GM19372 (cell line): ENCODE measurements around the gene ZNF525.
"Not testable (repeated sequence)": the region's sequence is repeated elsewhere in the genome, so short reads cannot be mapped to it uniquely, and the experiment has no call there.

Source experiments
- ATAC-seq: cut with Tn5 transposase; IDR thresholded peaks from one replicate; pipeline ENCODE4 v1.9.1; 2021; ENCODE audit warnings: mild to moderate bottlenecking, low read depth, moderate library complexity; ENCODE audit not compliant: unreplicated experiment

Gene ZNF525

DNA sequence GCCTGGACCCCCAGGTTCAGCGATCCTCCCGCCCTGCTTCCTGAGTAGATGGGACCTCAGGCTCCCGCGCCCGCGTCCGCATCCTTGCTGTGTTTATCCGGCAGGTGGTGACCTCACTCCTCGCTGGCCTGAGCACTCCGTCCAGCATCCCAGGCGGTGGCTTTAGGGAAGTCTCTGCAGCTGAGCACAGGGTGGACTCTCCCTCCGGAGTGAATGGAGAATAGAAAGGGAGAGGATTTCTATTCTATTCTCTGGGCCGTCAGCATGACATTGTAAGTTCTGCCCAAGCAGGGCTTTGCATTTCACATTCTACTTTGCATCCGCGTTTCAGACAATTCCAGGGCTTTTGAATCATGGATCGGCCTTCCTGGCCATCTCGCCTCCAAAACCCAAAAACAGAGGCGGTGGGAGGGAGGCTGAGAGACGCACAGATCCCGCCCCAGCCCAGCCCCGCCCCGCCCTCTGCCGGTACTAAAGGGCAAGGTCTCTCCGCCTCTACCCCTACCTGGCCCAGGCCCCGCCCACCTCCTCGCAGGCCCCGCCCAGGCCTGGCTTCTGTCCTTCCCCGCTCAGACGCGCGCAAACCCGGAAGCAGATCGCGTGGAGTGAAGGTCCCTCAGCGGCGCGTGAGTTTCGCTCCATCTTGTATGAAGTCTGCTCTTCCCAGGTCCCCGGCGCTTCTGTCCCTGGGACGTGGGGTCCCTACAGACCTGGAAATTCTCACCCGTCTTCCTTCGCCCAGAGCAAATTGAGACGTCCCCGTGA, at the start of gene ZNF525:
Gene ZNF525, plus strand, starts transcription at position 572 of the 765 bp plus-strand sequence. CDS start 6,577 bp downstream, outside the sequence.
- ATAC-seq, result peak; percentile 94

DNA sequence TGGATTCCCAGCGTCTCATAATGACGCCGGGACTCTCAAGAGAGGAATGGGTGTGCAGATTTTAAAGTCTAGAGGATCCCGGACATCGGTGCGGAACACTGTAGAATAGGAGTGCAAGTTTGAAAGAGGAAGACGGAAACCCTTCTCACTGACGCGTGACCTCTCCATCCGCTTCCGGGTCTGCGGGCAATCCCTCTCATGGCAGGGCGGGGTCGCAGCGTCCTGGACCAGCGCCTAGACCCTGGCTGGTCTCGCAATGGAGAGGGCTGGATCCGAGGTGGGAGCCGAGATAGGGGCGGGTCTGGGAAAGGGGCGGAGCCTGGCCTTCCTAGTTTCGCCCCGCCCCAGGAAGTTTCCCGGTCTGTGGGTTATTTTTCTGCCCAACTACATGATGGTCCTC, 36.5 kb upstream of the ZNF525 start:
- no peak for ATAC-seq

DNA sequence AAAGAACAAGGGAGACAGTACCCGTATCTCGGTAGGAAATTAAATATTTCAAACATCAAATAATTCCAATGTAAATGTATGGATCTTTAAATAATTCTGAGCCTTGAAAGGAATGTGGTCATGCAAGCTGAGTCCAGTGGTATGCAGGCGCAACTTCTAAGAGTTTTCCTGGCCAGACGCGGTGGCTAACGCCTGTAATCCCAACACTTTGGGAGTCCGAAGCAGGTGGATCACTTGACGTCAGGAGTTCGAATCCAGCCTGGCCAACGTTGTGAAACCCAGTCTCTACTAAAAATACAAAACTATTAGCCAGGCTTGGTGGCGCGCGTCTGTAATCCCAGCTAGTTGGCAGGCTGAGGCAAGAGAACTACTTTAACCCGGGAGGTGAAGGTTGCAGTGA, 33.0 kb upstream of the ZNF525 start:
- no peak for ATAC-seq

DNA sequence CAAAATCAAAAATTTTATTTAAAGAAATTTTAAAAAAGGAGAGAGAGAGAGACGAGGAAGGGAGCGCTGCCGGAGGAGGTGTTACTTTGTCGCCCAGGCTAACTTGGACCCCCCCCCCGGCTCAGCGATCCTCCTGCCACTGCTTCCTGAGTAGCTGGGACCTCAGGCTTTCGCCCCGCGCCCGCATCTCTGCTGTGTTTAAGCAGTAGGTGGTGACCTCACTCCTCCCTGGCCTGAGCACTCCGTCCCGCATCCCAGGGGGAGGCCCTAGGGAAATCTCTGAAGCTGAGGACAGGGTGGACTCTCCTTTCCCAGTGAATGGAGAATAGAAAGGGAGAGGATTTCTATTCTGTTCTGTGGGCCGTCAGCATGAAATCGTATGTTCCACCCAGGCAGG, 32.4 kb upstream of the ZNF525 start:
- peak; percentile 12 for ATAC-seq

DNA sequence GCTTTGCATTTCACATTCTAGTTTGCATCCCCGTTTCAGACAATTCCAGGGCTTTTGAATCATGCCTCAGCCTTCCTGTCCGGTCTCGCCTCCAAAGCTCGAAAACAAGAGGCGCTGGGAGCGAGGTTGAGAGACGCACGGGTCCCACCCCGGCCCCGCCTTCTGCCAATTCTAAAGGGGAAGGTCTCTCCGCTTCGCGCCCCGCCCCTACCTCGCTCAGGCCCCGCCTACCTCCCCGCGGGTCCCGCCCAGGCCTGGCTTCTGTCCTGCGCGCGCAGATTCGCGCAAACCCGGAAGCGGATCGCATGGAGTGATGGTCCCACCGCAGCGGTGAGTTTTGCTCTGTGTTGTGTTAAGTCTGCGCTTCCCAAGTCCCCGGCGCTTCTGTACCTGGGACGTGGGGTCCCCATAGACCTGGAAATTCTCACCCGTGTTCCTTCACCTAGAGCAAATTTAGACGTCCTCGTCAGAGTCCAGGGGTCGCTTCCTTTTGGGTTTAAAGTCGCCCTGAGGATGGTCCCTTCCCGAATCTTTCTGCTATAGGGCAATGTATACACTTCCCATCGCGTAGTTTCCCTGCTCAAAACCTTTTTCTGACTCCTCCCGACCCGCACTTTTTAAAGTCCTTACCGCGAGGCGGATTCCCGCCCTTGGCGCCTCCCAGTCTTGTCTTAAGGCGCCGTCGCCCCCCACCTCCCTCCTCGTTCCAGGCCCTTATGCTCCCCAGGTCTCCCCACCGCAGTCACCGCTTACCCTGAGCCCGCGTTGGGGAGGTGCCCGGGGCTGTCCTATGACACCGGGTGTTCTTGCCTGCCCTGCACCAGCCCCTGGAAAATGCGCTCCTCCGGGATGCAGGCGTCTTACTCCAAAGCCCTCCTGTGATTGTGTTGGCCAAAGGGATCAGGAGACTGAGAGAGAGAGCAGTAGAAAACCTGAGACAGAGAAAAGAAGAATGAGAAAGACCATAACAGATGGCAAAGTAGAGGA, 31.7 kb upstream of the ZNF525 start, which contains the start of gene ZNF845:
Gene ZNF845, plus strand, starts transcription at position 287 of the 987 bp plus-strand sequence. CDS start 7,559 bp downstream, outside the sequence.
- ATAC-seq, result peak; percentile 98

DNA sequence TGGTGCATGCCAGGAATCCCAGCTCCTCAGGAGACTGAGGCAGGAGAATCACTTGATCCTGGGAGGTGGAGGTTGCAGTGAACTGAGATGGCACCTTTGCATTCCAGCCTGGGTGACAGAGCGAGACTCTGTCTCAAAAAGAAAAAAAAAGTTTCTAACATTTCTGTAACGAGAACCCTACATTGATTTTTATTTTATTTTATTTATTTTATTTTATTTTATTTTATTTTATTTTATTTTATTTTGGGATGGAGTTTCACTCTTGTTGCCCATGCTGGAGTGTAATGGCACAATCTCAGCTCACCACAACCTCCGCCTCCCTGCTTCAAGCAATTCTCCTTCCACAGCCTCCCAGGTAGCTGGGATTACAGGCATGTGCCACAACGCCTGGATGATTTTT, 21.1 kb upstream of the ZNF525 start:
- not testable (repeated sequence) for ATAC-seq

DNA sequence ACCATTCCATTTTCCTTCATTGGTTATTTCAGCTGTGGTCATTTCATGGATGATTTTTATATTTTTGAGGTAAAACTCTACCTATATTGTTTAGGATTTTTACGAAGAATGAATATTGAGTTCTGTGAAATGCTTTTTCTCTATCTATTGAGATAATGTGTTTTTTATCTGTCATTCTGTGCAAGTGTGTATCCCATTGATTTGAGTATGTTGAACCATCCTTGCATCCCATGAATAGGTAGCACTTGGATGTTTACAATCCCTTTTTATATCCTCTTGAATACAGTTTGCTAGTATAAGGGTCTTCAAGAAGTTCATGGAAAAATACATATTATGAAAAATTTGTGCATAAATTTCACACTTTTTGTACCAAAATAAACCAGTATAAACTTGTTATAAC, 9.8 kb upstream of the ZNF525 start:
- ATAC-seq, result no peak

DNA sequence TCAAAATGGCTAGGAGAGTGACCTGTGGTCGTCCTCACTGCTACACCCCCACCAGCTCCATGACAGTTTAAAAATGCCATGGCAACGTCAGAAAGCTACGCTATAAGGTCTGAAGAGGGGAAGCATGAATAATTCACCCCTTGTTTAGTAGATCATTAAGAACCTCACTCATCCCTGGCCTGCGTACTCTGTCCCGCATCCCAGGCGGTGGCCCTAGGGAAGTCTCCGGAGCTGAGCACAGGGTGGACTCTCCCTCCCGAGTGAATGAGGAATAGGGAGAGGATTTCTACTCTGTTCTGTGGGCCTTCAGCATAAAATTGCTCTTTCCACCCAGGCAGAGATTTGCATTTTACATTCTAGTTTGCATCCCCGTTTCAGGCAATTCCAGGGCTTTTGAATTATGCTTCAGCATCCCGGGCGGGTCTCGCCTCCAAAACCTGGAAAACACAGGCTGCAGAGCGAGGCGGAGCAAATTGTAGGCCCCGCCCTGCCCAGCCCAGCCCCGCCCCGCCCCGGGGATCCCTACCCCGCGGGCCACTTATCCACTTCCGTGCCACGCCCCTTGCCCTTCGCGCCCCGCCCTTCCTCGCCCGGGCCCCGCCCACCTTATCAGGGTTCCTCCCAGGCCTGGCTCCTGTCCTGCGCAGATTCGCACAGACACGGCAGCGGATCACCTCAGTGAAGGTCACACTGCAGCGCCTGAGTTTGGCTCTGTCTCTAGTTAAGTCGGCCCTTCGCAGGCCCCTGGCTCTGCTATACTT, 7.5 kb upstream of the ZNF525 start:
- ATAC-seq, result no peak

DNA sequence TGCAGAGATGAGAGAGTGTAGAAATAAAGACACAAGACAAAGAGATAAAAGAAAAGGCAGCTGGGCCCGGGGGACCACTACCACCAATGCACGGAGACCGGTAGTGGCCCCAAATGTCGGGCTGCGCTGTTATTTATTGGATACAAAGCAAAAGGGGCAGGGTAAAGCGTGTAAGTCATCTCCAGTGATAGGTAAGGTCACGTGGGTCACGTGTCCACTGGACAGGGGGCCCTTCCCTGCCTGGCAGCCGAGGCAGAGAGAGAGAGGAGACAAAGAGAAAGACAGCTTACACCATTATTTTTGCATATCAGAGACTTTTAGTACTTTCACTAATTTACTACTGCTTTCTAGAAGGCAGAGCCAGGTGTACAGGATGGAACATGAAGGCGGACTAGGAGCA, 5.4 kb upstream of the ZNF525 start:
- ATAC-seq, result not testable (repeated sequence)

DNA sequence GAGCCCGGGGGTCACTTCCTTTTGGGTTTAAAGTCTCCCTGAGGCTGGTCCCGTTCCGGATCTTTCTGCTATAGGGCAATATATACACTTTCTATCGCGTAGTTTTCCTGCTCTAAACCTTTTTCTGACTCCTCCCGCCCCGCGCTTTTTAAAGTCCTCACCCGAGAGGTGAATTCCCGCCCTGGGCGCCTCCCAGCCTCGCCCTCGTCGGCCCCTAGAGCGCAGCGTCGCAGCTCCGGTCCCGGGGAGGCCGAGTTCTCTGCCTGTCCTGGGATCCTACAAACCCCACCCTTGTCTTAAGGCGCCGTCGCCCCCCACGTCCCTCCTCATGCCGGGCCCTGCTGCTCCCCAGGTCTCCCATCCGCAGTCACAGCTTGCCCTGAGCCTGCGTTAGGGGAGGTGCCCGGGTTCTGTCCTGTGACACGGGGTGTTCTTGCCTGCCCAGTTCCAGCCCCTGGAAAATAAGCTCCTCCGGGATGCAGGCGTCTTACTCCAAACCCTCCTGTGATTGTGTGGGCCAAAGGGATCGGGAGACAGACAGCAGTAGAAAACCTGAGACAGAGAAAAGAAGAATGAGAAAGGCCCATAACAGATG, 491 bp downstream of the ZNF525 start:
- ATAC-seq, result peak; percentile 35

DNA sequence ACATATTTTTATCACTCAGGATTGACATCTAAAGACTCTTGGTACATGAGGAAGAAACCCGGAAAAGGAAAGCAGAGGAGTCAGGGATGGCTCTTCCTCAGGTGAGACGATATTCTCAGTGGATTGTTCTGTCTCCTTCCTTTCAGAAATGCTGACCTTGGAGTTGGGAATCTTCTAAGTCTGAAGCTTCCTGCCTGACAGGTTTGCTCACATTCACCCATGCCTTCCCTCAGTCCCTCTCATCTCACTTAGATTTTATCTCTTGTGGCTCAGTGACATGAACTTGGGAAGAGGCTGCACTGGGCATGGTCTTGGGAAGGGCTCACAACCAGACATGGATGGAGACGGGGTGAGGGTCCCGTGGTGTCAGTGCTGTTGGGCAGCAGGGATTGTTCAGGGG, 6.7 kb downstream of the ZNF525 start:
- ATAC-seq, result no peak

DNA sequence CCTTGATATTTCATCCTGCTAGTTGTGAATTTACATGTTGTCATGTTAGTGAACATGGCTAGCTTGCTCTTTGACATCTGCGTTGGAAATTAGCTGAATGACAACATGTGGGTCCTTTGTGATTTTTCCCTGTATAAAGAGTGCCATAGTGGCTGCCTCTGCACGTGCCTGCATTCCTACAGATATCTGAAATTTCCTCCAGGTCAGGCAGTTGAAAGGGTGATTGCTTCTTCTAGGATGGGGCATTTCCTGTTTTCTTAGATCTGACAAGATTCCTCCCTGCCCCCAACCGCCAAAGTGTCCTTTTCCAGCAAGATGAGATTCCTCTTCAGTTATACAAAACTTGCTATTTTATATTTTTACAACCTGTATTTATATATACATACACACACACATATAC, 8.8 kb downstream of the ZNF525 start:
- no peak for ATAC-seq

DNA sequence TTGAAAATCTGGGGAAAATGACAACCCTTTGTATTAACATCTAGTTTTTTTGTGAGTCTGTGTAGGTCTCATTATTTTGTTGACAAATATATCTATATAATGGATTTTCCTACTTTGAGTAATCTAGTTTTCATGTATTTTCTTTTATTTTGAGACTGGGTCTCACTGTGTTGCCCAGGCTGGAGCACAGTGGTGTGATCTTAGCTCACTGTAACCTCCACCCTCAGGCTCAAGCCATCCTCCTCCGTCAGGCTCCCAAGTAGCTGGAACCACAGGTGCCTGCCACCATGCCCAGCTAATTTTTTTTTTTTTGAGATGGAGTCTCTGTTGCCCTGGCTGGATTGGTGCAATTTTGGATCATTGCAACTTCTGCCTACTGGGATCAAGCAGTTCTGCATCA, 9.2 kb downstream of the ZNF525 start:
- ATAC-seq, result no peak

DNA sequence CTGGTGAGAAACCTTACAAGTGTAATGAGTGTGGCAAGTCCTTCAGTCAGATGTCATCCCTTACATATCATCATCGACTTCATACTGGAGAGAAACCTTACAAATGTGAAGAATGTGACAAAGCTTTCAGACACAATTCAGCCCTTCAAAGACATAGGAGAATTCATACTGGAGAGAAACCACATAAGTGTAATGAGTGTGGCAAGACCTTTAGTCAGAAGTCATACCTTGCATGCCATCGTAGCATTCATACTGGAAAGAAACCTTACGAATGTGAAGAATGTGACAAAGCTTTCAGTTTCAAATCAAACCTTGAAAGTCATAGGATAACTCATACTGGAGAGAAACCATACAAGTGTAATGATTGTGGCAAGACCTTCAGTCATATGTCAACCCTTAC, 15.9 kb downstream of the ZNF525 start:
- no peak for ATAC-seq

DNA sequence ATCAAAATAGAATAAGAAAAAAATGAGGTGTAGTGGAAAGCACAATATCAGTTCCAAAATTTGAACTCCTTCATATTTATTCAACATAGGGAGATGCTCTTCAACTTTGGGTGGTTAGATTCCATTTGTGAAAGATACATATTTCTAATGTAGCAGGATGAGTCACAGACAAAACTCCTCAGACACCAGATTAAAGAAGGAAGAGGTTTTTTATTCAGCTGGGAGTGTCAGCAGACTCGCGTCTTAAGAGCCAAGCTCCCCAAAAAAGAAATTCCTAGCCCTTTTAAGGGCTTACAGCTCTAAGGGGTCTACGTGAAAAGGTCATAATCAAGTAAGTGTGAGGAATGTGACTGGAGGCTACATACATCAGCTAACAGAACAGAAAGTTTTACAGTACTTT, 22.7 kb downstream of the ZNF525 start:
- no peak for ATAC-seq

DNA sequence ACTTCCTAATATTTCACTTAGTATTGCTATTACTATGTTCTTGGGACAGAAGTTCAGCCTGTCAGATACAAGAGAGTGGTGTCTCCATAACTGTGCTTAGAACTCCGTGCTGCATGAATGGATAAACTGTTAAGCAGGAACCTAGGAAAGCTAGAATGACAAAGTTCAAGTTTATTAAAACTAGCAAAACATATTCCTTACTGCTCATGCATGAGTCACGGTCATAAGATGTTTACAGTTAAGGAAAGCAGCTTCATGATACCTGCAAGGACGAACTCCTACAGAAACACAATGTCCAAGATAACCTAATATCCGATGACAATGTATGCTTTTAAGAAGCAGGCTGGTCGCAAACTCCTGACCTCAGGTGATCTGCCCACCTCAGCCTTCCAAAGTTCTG, 23.4 kb downstream of the ZNF525 start:
- ATAC-seq, result no peak

DNA sequence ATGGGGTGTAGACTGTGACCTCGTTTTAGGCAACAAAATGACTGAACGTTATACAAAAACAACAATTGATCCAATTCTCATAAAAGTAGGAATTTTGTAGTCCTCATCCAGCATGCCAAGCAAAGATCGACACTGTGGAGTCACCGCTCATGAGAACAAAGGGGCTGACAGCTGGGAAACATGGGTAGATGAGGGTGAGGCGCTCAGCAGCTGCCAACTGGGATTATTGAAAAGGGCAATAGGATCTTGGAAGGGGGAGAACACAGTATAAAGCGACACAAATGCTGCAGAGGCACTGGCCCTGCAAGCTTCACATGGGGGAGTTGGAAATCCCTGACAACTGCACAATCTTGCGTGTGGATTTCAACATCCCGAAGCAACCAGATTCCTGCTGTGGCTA, 24.1 kb downstream of the ZNF525 start:
- no peak for ATAC-seq

DNA sequence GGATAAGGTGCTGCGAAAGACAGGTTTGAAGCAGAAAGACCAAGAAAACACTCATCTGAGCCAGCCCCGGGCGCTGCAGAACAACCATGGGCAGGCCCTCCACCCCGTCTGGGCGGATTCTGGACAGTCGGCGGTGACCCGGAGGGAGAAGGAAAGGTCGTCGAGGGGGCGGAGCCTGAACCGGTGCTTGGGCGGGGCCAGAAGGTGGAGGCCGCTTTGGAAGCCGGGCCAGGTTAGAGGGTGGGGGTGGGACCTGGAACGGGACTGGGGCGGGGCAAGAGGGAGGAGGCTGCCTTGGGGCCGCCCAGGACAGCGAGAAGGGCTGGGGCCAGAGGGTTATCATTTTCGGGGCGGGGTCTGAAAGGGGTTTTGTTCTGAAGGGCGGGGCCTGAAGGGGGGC, 24.5 kb downstream of the ZNF525 start:
- no peak for ATAC-seq

DNA sequence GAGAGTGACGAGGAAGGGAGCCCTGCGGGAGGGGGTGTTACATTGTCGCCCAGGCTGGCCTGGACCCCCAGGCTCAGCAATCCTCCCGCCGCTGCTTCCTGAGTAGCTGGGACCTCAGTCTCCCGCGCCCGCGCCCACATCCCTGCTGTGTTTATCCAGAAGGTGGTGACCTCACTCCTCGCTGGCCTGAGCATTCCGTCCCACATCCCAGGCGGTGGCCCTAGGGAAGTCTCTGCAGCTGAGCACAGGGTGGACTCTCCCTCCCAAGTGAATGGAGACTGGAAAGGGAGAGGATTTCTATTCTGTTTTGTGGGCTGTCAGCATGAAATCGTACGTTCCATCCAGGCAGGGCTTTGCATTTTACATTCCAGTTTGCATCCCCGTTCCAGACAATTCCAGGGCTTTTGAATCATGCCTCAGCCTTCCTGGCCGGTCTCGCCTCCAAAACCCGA, 29.0 kb downstream of the ZNF525 start:
- no peak for ATAC-seq
